Colon (tissue), 2 donors: ENCODE data around the gene ATG16L2.
"Not testable (repeated sequence)": the region's sequence is repeated elsewhere in the genome, so short reads cannot be mapped to it uniquely, and the experiment has no call there.

Source experiments
- FAIRE-seq: peaks from 2 replicates; lab custom pipeline; 2012; peaks lifted over from hg19 to GRCh38; lab: Jason Lieb, UNC
- donor health status: control.
- donor health status: control.

ATG16L2 gene

DNA sequence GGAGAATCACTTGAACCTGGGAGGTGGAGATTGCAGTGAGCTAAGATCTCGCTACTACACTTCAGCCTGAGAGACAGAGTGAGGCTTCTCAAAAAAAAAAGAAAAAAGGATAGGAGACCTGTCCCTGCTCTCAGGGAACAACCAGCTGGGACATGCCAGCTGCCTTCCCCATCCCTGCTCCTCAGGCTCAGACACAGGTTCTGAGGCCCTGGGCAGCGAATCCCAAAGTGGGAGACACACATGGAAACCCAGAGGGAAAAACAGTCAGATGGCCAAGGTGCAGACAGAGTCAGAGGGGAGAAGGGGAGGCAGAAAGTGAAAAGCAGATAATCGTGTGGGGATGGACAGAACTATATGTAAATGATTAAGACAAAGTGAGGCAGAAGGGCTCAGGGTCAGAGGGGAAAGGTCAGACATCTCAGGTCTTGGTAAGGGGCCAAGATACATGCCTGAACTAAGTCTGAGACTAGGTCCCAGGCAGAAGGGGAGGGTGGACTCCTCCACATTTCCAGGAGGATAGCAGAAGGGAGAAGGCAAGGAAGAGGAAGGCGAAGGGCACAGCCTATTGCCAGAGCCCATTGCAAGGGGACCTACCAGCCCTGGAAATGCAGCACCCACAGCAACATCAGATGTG is 34.6 kb upstream of the ATG16L2 start:
- no peak for FAIRE-seq

- FAIRE-seq = no peak
These were observed 33.7 kb upstream of the ATG16L2 start for GRCh38 chr11:72780296-72781062.

DNA sequence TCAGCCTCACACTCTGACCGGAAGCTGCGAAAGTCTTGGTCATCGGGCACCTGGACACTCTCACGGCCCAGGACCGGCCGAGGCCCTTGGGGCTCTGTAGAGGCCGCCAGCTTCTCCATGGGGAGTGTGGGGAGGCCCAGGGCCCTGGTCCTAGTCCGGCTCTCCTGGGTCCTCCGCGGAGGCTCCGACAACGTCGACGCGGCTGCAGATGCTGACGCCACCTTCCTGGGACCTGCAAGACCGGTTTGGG is 33.2 kb upstream of the ATG16L2 start:
- no peak for FAIRE-seq

DNA sequence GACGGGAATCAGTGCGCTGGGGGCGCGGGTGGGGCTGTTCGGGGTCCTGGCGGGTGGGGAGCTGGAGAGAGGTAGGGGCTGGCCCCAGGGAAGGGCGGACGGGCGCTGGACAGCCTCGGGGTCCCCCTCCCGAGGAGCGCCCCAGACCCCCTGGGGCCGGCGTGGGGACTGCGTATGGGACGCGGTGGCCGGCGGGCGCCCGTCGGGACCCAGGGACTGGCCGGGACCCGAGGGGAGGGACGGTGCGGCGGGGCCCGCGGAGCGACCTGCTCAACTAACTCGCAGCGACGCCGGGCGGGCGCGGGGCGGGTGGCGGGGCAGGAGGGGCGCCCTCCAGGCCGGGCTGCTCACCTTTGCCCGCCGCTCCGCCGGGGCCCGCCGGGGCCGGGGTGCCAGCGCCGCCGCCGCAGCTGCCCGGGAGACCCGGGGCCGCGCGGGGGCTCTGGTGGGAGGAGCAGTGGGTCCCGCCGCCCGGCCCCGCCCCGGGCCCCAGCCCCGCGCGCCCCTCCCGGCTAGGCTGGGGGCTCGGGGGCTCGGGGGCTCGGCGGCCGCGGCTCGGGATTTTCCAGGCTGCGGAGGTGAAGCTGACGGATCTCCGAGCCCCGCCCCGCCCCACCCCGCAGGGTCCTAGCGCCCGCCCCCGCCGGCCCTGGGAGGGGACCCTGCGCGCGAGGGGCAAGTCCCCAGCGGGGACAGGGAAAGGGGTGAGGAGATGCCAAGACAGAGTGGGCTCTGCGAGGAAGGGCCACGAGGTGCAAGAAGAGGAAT is 32.7 kb upstream of the ATG16L2 start:
- no peak for FAIRE-seq

GRCh38 chr11:72782081-72782920 is 31.9 kb upstream of the ATG16L2 start:
- no peak for FAIRE-seq

- no peak for FAIRE-seq
These were observed 30.9 kb upstream of the ATG16L2 start for GRCh38 chr11:72783144-72783905.

- no peak for FAIRE-seq
These were observed 29.5 kb upstream of the ATG16L2 start for GRCh38 chr11:72784662-72785061.

DNA sequence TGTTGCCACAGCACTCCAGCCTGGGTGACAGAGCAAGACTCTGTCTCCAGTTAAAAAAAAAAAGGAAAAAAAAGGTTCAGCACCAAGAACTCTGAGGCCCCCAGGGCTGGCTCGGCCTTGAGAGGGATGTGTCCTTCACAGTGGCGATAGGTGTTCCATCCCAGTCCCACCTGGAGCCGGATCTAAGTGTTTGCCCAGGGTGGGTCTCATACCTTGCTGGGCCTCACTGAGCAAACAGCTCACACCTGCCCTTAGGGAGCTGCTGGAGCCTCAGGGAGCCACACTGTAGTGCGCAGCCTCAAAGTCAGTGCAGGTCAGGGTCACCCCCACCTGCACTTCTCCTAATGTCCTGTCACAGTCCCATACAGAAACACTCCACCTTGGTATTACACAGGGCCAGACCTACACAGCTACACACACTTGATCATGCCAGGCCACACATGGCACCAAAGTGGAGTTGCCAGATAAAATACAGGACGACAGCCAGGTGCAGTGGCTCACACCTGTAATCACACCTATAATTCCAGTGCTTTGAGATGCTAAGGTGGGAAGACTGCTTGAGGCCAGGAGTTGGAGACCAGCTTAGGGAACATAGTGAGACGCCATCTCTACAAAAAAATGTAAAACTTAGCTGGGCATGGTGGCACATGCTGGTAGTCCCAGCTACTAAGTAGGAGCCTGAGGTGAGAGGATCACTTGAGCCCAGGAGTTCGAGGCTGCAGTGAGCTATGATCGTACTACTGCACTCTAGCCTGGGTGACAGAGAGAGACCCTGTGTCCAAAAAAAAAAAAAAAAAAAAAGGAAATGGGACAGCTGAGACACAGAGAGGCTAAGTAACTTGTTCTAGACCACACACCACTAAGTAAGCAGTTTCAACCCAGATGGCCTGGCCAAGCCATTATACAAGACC is 27.7 kb upstream of the ATG16L2 start:
- FAIRE-seq = no peak

DNA sequence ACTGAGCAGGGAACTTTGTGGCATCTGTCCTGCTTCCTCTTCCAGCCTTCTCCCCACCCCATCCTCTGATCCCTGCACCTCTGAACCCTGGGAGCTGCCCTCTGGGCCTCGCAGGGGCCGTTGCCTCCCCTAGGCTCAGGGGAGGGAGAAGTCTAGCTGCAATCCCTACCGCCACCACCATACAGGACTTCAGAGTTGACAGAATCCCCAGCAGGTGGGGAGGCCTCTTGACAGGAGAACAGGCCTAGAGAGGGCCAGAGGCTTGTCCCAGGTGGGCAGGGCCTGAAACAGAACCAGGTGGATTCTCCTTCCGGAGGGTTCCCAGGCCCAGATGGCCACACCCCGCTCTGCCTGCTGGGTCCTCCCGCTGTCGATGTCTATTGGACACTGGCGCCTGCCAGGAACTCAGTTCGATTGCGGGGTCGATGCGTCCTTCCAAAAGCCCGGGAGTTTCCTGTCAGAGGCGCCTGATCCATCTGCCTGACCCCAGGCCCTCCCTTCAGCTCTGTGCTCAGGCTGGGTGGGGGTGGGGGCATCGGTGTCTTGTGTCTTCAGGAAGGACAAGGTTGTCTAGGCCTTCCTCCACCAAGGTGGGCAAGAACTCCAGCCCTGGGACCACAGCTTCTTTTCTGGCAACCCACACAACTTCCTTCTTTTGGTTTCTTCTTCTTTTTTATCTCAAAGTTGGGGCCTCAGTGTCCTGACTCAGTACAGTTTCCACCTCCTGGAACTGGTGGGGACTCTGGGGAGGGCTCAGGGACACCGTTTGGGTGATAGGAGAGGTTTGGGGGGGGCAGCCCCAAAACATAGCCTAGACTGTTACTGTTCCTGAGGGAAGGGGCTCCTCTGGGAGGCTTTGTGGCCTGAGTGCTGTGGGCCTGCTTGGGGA is 26.8 kb upstream of the ATG16L2 start:
- FAIRE-seq = no peak

GRCh38 chr11:72788241-72788640 is 26.0 kb upstream of the ATG16L2 start:
- no peak for FAIRE-seq

DNA sequence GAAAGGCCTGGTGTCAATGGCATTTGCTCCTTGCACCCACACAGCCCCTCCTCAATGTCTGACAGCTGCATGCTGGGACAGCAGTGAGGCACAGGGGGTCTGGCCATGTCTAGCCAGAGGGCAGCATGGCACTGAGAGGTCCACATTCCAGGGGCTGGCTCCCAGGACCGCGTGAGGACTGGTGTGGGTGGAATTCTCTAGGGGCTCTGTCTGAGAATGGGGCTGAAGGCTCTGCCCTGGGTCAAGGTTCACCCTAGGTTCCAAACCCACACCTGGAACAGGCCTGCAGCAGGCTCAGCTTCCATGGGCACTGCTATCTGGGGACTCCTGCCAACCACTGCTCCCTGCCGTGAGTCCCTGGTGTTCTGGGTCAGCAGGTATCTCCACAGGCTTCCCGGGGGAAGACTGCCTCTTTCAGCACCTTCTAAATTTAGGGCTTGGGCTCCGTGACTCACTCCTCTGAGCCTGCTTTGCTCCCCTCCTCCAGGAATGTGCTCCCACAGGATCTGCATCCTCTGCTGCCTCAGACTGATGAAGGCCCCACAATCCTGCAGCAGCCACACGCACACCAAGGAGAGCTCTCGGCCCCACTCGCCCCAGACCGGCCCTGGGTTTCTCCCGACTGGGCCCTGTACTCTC is 24.6 kb upstream of the ATG16L2 start:
- no peak for FAIRE-seq

DNA sequence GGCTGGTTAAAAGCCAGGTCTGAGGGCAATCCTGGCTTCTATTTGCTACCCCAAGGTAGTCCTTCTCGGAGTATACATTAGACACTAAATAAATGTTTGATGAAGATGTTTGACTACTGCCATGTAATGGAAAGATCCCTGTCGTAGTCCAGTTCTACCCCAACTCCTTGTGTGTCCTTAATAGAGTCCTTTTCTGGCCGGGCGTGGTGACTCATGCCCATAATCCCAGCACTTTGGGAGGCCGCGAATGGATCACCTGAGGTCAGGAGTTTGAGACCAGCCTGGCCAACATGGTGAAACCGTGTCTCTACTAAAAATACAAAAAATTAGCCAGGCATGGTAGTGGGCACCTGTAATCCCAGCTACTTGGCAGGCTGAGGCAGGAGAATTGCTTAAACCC is 23.0 kb upstream of the ATG16L2 start:
- not testable (repeated sequence) for FAIRE-seq

DNA sequence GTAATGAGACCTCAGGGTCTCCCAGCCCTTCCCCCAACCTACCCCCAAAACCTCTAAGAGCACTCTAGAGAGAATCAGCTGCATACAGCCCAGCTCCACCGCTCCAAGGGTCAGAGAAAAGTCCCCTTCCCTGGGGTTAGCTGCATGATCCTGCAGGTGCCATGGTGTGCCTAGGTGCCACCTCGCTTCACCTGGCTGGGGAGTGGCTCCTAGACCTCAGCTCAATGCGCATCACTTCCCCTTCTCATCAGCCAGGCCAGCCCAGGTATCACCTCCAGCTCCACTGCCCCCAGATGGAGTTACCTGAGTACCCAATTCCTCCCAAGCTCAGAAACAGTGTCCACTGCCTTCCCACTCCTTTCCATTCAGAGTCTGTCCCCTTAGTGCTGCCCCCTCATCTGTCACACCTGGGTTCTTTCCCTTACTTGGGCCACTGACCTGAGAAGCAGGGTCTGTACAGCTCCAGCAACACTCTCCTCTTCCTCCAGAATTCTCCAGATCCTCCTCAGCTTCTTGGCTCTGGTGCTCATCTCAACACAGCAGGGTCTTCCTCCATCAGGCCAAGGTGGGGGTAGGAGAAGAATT is 21.7 kb upstream of the ATG16L2 start:
- no peak for FAIRE-seq

GRCh38 chr11:72793076-72793424 is 21.2 kb upstream of the ATG16L2 start:
- FAIRE-seq = no peak

DNA sequence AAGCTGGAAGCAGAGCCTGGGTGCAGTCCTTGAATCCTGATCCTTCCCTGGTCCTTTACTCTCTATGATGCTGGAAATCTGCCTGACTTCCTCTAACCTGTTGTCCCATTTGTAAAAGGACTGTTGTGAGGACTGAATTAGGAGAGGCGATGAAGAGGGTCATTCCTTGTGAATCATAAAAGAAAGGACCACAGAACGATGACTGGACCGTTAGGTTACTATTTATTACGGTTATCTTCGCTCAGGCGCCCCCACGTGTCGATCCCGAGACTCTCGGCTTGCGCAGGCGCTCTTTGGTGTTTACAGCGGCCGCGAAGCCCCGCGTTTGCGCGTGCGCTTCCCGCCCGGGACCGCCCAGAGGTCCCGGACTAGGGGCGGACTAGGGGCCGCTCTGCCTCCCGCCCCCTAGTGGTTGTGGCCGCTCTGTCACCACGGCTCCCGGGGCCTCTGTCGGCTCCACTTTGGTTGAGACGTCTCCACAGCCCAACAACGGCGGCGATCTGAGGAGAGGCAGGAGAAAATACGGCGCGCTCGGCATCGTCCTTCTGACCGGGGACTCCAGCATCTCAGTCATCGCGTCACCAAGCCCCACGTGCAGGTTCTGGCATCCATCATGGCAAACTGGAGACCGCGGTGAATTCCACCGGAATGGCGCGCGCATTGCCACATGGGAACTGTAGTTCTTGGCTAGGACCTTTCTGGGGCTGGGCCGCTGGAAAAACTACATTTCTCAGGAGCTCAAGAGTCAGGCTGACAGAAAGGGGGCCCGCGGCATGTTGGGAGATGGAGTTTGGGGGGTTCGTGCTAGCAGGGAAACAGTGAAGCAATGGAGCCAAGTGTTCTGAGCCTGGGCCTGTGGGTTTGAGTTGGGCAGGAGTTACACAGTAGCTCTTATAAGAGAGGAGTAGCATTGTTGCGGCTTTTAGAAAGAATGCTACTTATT is 20.5 kb upstream of the ATG16L2 start, which contains the start of gene STARD10:
Gene STARD10 (minus strand): TSS at position 623 of the 943 bp plus-strand sequence. CDS start 12,866 bp downstream, outside the sequence.
- FAIRE-seq = no peak

DNA sequence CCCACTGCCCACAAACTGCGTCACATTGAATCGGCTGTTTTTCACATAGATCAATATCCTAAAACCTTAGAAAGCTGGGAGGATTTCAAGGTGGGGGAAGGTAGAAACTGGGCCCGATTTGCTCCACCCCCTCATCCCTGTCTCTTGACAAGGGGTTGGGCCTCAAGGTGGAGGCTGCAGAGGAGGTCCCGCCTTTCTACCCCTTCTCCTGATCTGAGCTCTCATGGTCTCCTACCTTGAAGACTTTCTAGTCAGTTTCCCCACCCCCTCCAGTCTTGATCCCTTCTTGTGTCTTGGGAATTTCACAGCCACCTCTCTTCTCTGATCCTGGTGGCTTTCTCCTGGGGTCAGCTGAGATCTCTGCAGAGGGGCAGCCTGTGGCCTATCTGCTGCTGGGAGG is 15.8 kb upstream of the ATG16L2 start:
- no peak for FAIRE-seq

- no peak for FAIRE-seq
These were observed 14.8 kb upstream of the ATG16L2 start for GRCh38 chr11:72799441-72799840.

- no peak for FAIRE-seq
These were observed 11.4 kb upstream of the ATG16L2 start for GRCh38 chr11:72802822-72803221.
